Measurements from ENCODE around the gene GADD45B. TPM values are rescaled to one million over a fixed set of nuclear protein-coding genes. Genes with fewer than 3 reads are reported as not detected.

GADD45B gene
- polyA plus RNA-seq, 3 donors = 67.4 to 505 (median 76.2) TPM

DNA sequence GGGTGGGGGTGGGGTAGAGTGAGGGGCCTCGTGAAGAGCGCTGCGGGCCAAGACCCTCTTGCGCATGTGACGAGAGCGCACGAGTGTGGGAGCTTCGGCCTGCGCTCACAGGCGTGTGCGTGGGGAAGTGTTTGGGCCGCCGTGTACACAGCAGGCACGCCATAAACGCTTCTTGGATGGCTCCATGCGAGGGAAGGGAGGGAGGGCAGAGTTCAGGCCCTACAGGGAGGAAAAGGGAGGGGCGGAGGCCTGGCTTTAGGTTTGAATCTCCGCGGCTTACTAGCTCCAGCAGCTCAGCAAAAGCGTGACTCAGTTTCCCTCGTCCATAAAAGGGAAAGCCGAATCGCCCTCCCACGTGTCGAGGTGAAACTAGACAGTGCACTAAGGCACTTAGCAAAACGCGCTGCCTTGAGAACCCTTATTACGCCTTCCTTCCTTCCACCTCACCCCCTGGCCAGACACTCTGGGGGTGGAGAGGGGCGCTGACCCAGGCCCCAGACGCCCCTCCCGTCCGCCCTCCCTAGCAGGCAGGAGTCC is 12.5 kb downstream of the GADD45B start:
- H3K27ac ChIP-seq (ENCODE audit: low read depth in 1 of 2, low read length in 2 of 2) = no peak overlapping the region
- peak overlapping the region; percentile 34 to 83 for H3K4me3 Mint-ChIP-seq
- H3K4me2 ChIP-seq (replicated peaks; ENCODE audit: extremely low read depth, low read length, poor library complexity, severe bottlenecking) = peak overlapping the region; percentile 61
- H2AFZ ChIP-seq (ENCODE audit: insufficient read depth, low read depth, low read length, poor library complexity, severe bottlenecking) = no peak overlapping the region
- H3K27ac Mint-ChIP-seq = peak overlapping the region in 1 of 7 donors; percentile 7
- peaks cover 20 to 33% of the 10 kb centered on the region in 2 donors for H3K4me1 ChIP-seq (ENCODE audit: control insufficient read depth in 1 of 2, insufficient read depth in 2 of 2, low read length in 2 of 2)
- peaks cover 5% of the 10 kb centered on the region for H4K20me1 ChIP-seq (ENCODE audit: insufficient read depth, low read length)
- WGBS (ENCODE audit: insufficient coverage) = 8% methylated on average over 24 of the region's 32 CpGs
- TF ChIP-seq, protein P1, sequence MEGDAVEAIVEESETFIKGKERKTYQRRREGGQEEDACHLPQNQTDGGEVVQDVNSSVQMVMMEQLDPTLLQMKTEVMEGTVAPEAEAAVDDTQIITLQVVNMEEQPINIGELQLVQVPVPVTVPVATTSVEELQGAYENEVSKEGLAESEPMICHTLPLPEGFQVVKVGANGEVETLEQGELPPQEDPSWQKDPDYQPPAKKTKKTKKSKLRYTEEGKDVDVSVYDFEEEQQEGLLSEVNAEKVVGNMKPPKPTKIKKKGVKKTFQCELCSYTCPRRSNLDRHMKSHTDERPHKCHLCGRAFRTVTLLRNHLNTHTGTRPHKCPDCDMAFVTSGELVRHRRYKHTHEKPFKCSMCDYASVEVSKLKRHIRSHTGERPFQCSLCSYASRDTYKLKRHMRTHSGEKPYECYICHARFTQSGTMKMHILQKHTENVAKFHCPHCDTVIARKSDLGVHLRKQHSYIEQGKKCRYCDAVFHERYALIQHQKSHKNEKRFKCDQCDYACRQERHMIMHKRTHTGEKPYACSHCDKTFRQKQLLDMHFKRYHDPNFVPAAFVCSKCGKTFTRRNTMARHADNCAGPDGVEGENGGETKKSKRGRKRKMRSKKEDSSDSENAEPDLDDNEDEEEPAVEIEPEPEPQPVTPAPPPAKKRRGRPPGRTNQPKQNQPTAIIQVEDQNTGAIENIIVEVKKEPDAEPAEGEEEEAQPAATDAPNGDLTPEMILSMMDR (IDR thresholded peaks at IDR 0.05) = no peak
- no peak overlapping the region for H3K9ac ChIP-seq (ENCODE audit: insufficient read depth, low read length, poor library complexity, severe bottlenecking)
- peak in 2 of 3 donors; percentile 19 to 21 for DNase-seq
- H3K9me3 Mint-ChIP-seq = peaks cover 3 to 14% (median 7%) of the 10 kb centered on the region in 7 donors
- peaks cover 20% of the 10 kb centered on the region for H3K4me1 Mint-ChIP-seq
- no peaks in the 10 kb centered on the region for H3K79me2 ChIP-seq (ENCODE audit: insufficient read depth, low read length)
- H3K4me3 ChIP-seq (replicated peaks in 1 of 3; ENCODE audit: low read depth in 2 of 3, low read length in 3 of 3) = peak overlapping the region in 1 of 3 experiments; percentile 51
- peaks cover 11 to 56% of the 10 kb centered on the region in 2 donors for H3K27me3 ChIP-seq (ENCODE audit: control insufficient read depth in 2 of 2, insufficient read depth in 2 of 2, low read length in 2 of 2)
- H3K9me3 ChIP-seq (replicated peaks in 1 of 2; ENCODE audit: control insufficient read depth in 1 of 2, insufficient read depth in 1 of 2, low read length in 2 of 2) = peaks cover 0 to 5% of the 10 kb centered on the region in 2 donors
- peaks cover 64 to 70% (median 67%) of the 10 kb centered on the region in 3 donors for H3K27me3 Mint-ChIP-seq (ENCODE audit: low read depth in 3 of 3)
- intact Hi-C loops (cut with micrococcal nuclease) = no loop called here
- no peaks in the 10 kb centered on the region for H3K36me3 ChIP-seq (replicated peaks in 1 of 2; ENCODE audit: control insufficient read depth in 1 of 2, insufficient read depth in 2 of 2, low read length in 2 of 2)
- H3K36me3 Mint-ChIP-seq = peaks cover 3 to 10% of the 10 kb centered on the region in 2 donors

DNA sequence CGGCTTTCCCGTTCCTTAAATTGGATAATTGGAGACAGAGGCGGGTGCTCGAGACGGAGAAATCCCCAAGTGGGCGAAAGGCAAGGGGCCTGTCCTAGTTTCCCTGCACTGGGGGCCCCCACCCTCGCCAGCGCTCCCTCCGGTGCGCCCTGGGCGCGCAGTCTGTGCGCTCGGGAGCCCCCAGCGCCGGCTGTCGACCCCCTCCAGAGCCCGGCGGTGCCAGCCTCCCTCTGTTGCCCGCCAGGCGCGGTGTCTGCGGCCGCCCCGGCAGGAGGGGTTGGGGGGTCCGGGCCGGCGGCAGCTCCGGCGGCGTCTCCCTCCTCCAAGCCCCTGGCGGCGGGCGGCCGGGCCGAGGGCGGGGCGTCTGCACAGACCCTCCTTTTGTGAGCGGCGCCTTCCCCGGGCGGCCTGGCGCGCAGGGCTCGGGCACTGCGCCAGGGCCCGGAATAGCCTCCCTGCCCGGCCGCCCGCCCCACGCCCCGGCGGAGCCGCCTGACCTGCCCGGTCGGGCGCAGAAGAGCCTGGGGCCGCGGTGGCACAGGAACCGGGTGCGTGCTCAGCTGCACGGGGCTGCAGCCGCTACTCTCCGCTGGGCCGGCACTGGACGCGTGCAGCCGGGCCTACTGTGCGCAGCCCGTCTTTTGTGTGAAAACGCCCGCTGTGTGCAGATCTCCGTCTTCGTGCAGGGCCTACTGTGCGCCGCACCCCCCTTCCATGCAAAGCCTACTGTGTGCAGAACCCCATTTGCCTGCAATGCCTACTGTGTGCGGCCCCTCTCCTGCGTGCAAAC is 13.2 kb downstream of the GADD45B start:
- H3K27ac Mint-ChIP-seq = no peak overlapping the region
- peaks cover 67 to 73% (median 73%) of the 10 kb centered on the region in 3 donors for H3K27me3 Mint-ChIP-seq (ENCODE audit: low read depth in 3 of 3)
- no peak for DNase-seq
- Histone ChIP-seq H3K4me2 (replicated peaks; ENCODE audit: extremely low read depth, low read length, poor library complexity, severe bottlenecking) (peak overlapping the region; percentile 61), H3K4me1 (ENCODE audit: control insufficient read depth in 1 of 2, insufficient read depth in 2 of 2, low read length in 2 of 2) (peaks cover 20 to 36% of the 10 kb centered on the region in 2 donors), H3K27ac (ENCODE audit: low read depth in 1 of 2, low read length in 2 of 2) (no peak overlapping the region), H3K4me3 (replicated peaks in 1 of 3; ENCODE audit: low read depth in 2 of 3, low read length in 3 of 3) (peak overlapping the region in 1 of 3 experiments; percentile 51), H3K9ac (ENCODE audit: insufficient read depth, low read length, poor library complexity, severe bottlenecking) (no peak overlapping the region), H3K9me3 (replicated peaks in 1 of 2; ENCODE audit: control insufficient read depth in 1 of 2, insufficient read depth in 1 of 2, low read length in 2 of 2) (no peaks in the 10 kb centered on the region), H2AFZ (ENCODE audit: insufficient read depth, low read depth, low read length, poor library complexity, severe bottlenecking) (peak overlapping the region; percentile 35), H3K79me2 (ENCODE audit: insufficient read depth, low read length) (no peaks in the 10 kb centered on the region), H3K27me3 (ENCODE audit: control insufficient read depth in 2 of 2, insufficient read depth in 2 of 2, low read length in 2 of 2) (peaks cover 11 to 63% of the 10 kb centered on the region in 2 donors), H3K36me3 (replicated peaks in 1 of 2; ENCODE audit: control insufficient read depth in 1 of 2, insufficient read depth in 2 of 2, low read length in 2 of 2) (no peaks in the 10 kb centered on the region), H4K20me1 (ENCODE audit: insufficient read depth, low read length) (peaks cover 5% of the 10 kb centered on the region)
- H3K36me3 Mint-ChIP-seq = peaks cover 3 to 12% of the 10 kb centered on the region in 2 donors
- WGBS (ENCODE audit: insufficient coverage) = 2% methylated on average over 78 of the region's 78 CpGs
- H3K4me1 Mint-ChIP-seq = peaks cover 24% of the 10 kb centered on the region
- H3K9me3 Mint-ChIP-seq = peaks cover 0 to 7% (median 4%) of the 10 kb centered on the region in 7 donors
- peak overlapping the region; percentile 20 to 87 for H3K4me3 Mint-ChIP-seq
- intact Hi-C loops (cut with micrococcal nuclease) = no loop called here
- TF ChIP-seq, protein P1 (IDR thresholded peaks at IDR 0.05) = no peak

All from CD14-positive monocyte (primary cell).